ENCODE results near the gene CACNA1C. TPM values are rescaled to one million over a fixed set of nuclear protein-coding genes. Genes with fewer than 3 reads are reported as not detected.
A peak's percentile ranks its signal among the peaks of the same experiment; 100 is the strongest.

The CACNA1C gene
- total RNA-seq, 6 donors from 2014 or later, result 5.2 to 45.1 (median 8.8) TPM

- TF ChIP-seq EP300 (IDR thresholded peaks at IDR 0.05) (no peak), POLR2A (IDR thresholded peaks at IDR 0.05) (no peak), POLR2AphosphoS5 (IDR thresholded peaks at IDR 0.05) (no peak)
- TF ChIP-seq, protein P1, sequence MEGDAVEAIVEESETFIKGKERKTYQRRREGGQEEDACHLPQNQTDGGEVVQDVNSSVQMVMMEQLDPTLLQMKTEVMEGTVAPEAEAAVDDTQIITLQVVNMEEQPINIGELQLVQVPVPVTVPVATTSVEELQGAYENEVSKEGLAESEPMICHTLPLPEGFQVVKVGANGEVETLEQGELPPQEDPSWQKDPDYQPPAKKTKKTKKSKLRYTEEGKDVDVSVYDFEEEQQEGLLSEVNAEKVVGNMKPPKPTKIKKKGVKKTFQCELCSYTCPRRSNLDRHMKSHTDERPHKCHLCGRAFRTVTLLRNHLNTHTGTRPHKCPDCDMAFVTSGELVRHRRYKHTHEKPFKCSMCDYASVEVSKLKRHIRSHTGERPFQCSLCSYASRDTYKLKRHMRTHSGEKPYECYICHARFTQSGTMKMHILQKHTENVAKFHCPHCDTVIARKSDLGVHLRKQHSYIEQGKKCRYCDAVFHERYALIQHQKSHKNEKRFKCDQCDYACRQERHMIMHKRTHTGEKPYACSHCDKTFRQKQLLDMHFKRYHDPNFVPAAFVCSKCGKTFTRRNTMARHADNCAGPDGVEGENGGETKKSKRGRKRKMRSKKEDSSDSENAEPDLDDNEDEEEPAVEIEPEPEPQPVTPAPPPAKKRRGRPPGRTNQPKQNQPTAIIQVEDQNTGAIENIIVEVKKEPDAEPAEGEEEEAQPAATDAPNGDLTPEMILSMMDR (IDR thresholded peaks at IDR 0.05), result no peak
- Histone ChIP-seq H3K27ac (no peak overlapping the region), H3K4me1 (peaks cover 5 to 21% (median 13%) of the 10 kb centered on the region in 4 donors), H3K9me3 (no peaks in the 10 kb centered on the region), H3K36me3 (no peaks in the 10 kb centered on the region), H3K27me3 (no peaks in the 10 kb centered on the region), H3K4me3 (no peak overlapping the region)
- DNase-seq (no peak), ATAC-seq (ENCODE audit: low FRiP score in 2 of 2) (no peak)
- 65 to 74% methylated on average over 4 of the region's 4 CpGs for WGBS, 2 donors
These were observed 244.9 kb downstream of the CACNA1C start for GRCh38 chr12:2297658-2298057.

- ATAC-seq (ENCODE audit: low FRiP score in 2 of 2), result no peak
- no peaks in the 10 kb centered on the region for H3K9me3 ChIP-seq
- TF ChIP-seq, protein P1 (IDR thresholded peaks at IDR 0.05), result no peak
- H3K27ac ChIP-seq, result no peak overlapping the region
- H3K27me3 ChIP-seq, result no peaks in the 10 kb centered on the region
- H3K4me3 ChIP-seq, result no peak overlapping the region
- H3K4me1 ChIP-seq, result peaks cover 5 to 21% (median 13%) of the 10 kb centered on the region in 4 donors
- H3K36me3 ChIP-seq, result no peaks in the 10 kb centered on the region
- no peak for DNase-seq
- 80 to 85% methylated on average over 5 to 12 of the region's 12 CpGs for WGBS, 2 donors
These were observed 245.9 kb downstream of the CACNA1C start for GRCh38 chr12:2298556-2299200.

DNA sequence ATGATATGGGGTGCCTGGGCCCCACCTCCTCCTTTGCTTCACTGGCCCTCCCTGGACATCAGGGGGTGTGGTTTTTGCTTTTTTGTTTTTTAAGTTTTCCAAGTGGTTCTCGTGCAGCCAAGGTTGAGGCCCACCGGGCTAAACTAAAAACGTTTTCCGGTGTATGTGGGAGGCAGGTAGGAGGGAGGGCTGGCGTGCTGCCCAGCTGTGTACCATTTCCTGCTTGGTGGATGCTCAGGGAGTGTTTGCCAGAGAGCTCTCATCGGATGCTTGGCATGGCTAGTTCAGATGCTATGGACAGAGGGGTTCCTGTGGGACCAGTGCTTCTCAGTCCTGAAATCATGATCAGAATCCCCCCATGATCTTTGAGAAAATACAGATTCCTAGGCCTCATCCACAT lies 246.4 kb downstream of the CACNA1C start:
- Histone ChIP-seq H3K9me3 (no peaks in the 10 kb centered on the region), H3K4me3 (no peak overlapping the region), H3K4me1 (peaks cover 3 to 19% (median 13%) of the 10 kb centered on the region in 4 donors), H3K27ac (no peak overlapping the region), H3K27me3 (no peaks in the 10 kb centered on the region), H3K36me3 (no peaks in the 10 kb centered on the region)
- WGBS, 2 donors, result 18 to 26% methylated on average over 6 of the region's 6 CpGs
- TF ChIP-seq POLR2AphosphoS5 (IDR thresholded peaks at IDR 0.05), result no peak
- no peak for DNase-seq
- ATAC-seq (ENCODE audit: low FRiP score in 2 of 2), result no peak

DNA sequence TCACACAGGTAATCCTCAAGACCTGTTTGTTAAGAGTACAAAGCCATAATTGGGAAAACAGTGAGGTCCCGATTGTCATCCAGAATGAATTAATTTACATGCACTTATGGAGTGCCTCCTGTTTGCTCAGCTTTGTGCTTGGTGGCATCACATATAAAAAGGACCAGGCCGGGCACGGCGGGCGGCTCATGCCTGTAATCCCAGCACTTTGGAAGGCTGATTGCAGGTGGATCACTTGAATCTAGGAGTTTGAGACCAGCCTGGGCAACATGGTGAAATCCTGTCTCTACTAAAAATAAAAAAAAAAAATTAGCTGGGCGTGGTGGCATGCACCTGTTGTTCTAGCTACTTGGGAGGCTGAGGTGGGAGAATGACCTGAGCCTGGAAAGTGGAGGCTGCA lies 247.4 kb downstream of the CACNA1C start:
- Histone ChIP-seq H3K27me3 (no peaks in the 10 kb centered on the region), H3K36me3 (no peaks in the 10 kb centered on the region), H3K9me3 (no peaks in the 10 kb centered on the region), H3K27ac (no peak overlapping the region), H3K4me3 (no peak overlapping the region), H3K4me1 (peaks cover 0 to 10% (median 9%) of the 10 kb centered on the region in 4 donors)
- ATAC-seq (ENCODE audit: low FRiP score in 2 of 2) (no peak), DNase-seq (peak in 1 of 2 donors; percentile 72)
- WGBS, 2 donors, result 95 to 96% methylated on average over 6 of the region's 6 CpGs
- TF ChIP-seq EP300 (IDR thresholded peaks at IDR 0.05) (no peak), POLR2A (IDR thresholded peaks at IDR 0.05) (no peak), POLR2AphosphoS5 (IDR thresholded peaks at IDR 0.05) (no peak)
- TF ChIP-seq, protein P1 (IDR thresholded peaks at IDR 0.05), result no peak

GRCh38 chr12:2300886-2301285 lies 248.1 kb downstream of the CACNA1C start:
- Histone ChIP-seq H3K27me3 (no peaks in the 10 kb centered on the region), H3K27ac (no peak overlapping the region), H3K4me3 (no peak overlapping the region), H3K4me1 (peaks cover 0 to 6% (median 4%) of the 10 kb centered on the region in 4 donors), H3K36me3 (no peaks in the 10 kb centered on the region), H3K9me3 (no peaks in the 10 kb centered on the region)
- WGBS, 2 donors, result 82 to 87% methylated on average over 11 of the region's 11 CpGs
- ATAC-seq (ENCODE audit: low FRiP score in 2 of 2) (no peak), DNase-seq (no peak)
- TF ChIP-seq, protein P1 (IDR thresholded peaks at IDR 0.05), result no peak
- TF ChIP-seq EP300 (IDR thresholded peaks at IDR 0.05) (no peak), POLR2AphosphoS5 (IDR thresholded peaks at IDR 0.05) (no peak), POLR2A (IDR thresholded peaks at IDR 0.05) (no peak)

Measured in upper lobe of left lung (tissue), 6 donors.